NB4 (cell line): Measurements from ENCODE around the gene PEX26.
"Not testable (repeated sequence)": the region's sequence is repeated elsewhere in the genome, so short reads cannot be mapped to it uniquely, and the experiment has no call there.

Experiments used
- MAX ChIP-seq: IDR thresholded peaks from 2 replicates; pipeline ENCODE4 v1.6.1; 2011; ENCODE audit warnings: low read depth, low read length
- MYC ChIP-seq: IDR thresholded peaks from 2 replicates; pipeline ENCODE4 v1.6.1; 2011; ENCODE audit warnings: low read depth, low read length
- POLR2A ChIP-seq: IDR thresholded peaks from 2 replicates; pipeline ENCODE4 v1.6.1; 2011; ENCODE audit warnings: mild to moderate bottlenecking; ENCODE audit not compliant: insufficient read length; ENCODE audit errors: extremely low read depth
- TF ChIP-seq, protein P1 (sequence below): IDR thresholded peaks from one replicate; pipeline ENCODE4 v1.5.1; 2012; ENCODE audit warnings: low read depth, low read length

- TF ChIP-seq, protein P1, sequence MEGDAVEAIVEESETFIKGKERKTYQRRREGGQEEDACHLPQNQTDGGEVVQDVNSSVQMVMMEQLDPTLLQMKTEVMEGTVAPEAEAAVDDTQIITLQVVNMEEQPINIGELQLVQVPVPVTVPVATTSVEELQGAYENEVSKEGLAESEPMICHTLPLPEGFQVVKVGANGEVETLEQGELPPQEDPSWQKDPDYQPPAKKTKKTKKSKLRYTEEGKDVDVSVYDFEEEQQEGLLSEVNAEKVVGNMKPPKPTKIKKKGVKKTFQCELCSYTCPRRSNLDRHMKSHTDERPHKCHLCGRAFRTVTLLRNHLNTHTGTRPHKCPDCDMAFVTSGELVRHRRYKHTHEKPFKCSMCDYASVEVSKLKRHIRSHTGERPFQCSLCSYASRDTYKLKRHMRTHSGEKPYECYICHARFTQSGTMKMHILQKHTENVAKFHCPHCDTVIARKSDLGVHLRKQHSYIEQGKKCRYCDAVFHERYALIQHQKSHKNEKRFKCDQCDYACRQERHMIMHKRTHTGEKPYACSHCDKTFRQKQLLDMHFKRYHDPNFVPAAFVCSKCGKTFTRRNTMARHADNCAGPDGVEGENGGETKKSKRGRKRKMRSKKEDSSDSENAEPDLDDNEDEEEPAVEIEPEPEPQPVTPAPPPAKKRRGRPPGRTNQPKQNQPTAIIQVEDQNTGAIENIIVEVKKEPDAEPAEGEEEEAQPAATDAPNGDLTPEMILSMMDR = not testable (repeated sequence)
- TF ChIP-seq POLR2A, MAX, MYC: not testable (repeated sequence)
Observed at GRCh38 chr22:18040898-18041297, 36.9 kb upstream of the PEX26 start.
